Heart right ventricle (tissue), 16 donors: ENCODE results near the gene RFX3. TPM values are rescaled to one million over a fixed set of nuclear protein-coding genes. Genes with fewer than 3 reads are reported as not detected.

Experiments used
- ATAC-seq, 8 donors: fragments of 200-7000 bp; cut with Tn5 transposase; one replicate each; pipeline ENCODE4 v1.9.1; 2020; ENCODE audit warnings: mild to moderate bottlenecking in 8 of 8, moderate library complexity in 8 of 8, moderate number of reproducible peaks in 1 of 8
- DNase-seq, 2 donors: peaks; one replicate each; pipeline ENCODE4 v3.0.0-alpha.2; 2020
- H3K27ac ChIP-seq, 10 donors: fragments of 200-600 bp; sonication (generic) in 2 of 10; one replicate each; pipeline versions ENCODE4 v1.5.0 to v1.8.0; 2020 to 2022; ENCODE audit warnings: mild to moderate bottlenecking in 3 of 10
- H3K27me3 ChIP-seq, 7 donors: fragments of 200-600 bp; one replicate each; pipeline ENCODE4 v1.8.0; 2021 to 2022; ENCODE audit warnings: mild to moderate bottlenecking in 2 of 7
- H3K36me3 ChIP-seq, 9 donors: fragments of 200-600 bp; sonication (generic) in 1 of 9; one replicate each; pipeline versions ENCODE4 v1.5.0 to v1.8.0; 2020 to 2022; ENCODE audit warnings: mild to moderate bottlenecking in 2 of 9
- H3K4me1 ChIP-seq, 9 donors: fragments of 200-600 bp; sonication (generic) in 1 of 9; one replicate each; pipeline versions ENCODE4 v1.5.0 to v1.8.0; 2020 to 2022; ENCODE audit warnings: mild to moderate bottlenecking in 4 of 9
- H3K4me3 ChIP-seq, 10 donors: fragments of 200-600 bp; sonication (generic) in 2 of 10; one replicate each; pipeline versions ENCODE4 v1.5.0 to v1.8.0; 2020 to 2022; ENCODE audit warnings: mild to moderate bottlenecking in 7 of 10, moderate library complexity in 2 of 10
- H3K9me3 ChIP-seq, 11 donors: fragments of 200-600 bp in 10 of 11; sonication (generic) in 2 of 11; one replicate each; pipeline versions ENCODE4 v1.5.0 to v1.8.0; 2013 to 2022; ENCODE audit warnings: mild to moderate bottlenecking in 2 of 11, control low read depth in 1 of 11, moderate library complexity in 1 of 11
- CTCF ChIP-seq, 9 donors: fragments of 200-600 bp; sonication (generic) in 2 of 9; IDR thresholded peaks; one replicate each; pipeline versions ENCODE4 v1.5.0 to v1.8.0; 2021 to 2022; ENCODE audit warnings: antibody characterized with exemption in 9 of 9, mild to moderate bottlenecking in 5 of 9, moderate library complexity in 1 of 9
- WGBS, 2 donors: extraction: QIAGEN DNeasy Blood & Tissue Kit; methylation state at CpG; one replicate each; pipeline ENCODE4 v1.1.7; 2013; ENCODE audit warnings: inconsistent platforms in 1 of 2; 5-methylcytosine and 5-hydroxymethylcytosine counted together
- intact Hi-C, 10 donors: fragments of 100-400 bp; cut with DNase I; formaldehyde crosslinking; loops; one replicate each; pipeline versions ENCODE4 v1.11.1 to v1.14.2; 2022
- polyA plus RNA-seq, 2 donors: library from polyadenylated mRNA; stranded (reverse); fragments of 200-250 nt; gene quantifications; one replicate each; pipeline ENCODE4 v1.2.3, GENCODE V29; 2013
- total RNA-seq, 10 donors: library from RNA; stranded (reverse); fragmentation: NEBNext Ultra II Directional in 3 of 10; extraction: Animal tissue kit (Norgen Biotek cat#: 25700) in 3 of 10; gene quantifications; one replicate each; pipeline versions ENCODE4 v1.2.1 to v1.2.4, GENCODE V29; 2021 to 2023
- donor health status: Arrhythmogenic right ventricular cardiomyopathy.
- donor health status: ischemic (EF 13 %, LVEDD 7.1; RV severe dilation, severe dysfunction).
- donor health status: healthy with polysubstance abuse.
- donor health status: DM: no; HTN: yes; CAD: no.
- donor health status: DM: no; HTN: no; CAD: no.
- donor health status: ischemic (EF 25% LVEDD 6.9; RV normal size, moderate dysfunction).
- donor health status: ischemic (EF 25% LVEDD 5.7; RV mildly dilated, moderate dysfunction).
- donor health status: healthy.
- donor health status: DM: yes; HTN: yes; CAD: no.
- donor health status: Ischemic cardiomyopathy.
- donor health status: ischemic (EF 35%, LVEDD 5.7; RV mildly dilated, moderate dysfunction).
- donor health status: nonischemic (EF 11% LVEDD 7.7; RV severe dilation, severe dysfunction).
- donor health status: DM: yes; HTN: yes; CAD: no.
- donor health status: PGD.
- donor health status: ischemic (EF 29% LVEDD 5.4; RV normal size, mild dysfunction).
- donor health status: nonischemic (EF 23%, LVEDD 6.1; RV moderate dilation, normal function).

Gene RFX3
- total and polyA plus RNA-seq, 12 donors: 0.43 to 5.9 (median 3.5) TPM

GRCh38 chr9:3243683-3244082, 282.1 kb downstream of the RFX3 start:
- intact Hi-C loops: loop anchor here in 5 of 10 donors (5.0 to 10.0 kb wide), 2 partner anchors 199 to 201 kb away; no protein-coding TSS in a partner anchor
- Histone ChIP-seq H3K27me3 (no peaks in the 10 kb centered on the region), H3K9me3 (no peaks in the 10 kb centered on the region), H3K36me3 (peaks cover 0 to 31% (median 4%) of the 10 kb centered on the region in 9 donors), H3K4me3 (no peak overlapping the region), H3K27ac (no peak overlapping the region), H3K4me1 (peaks cover 0 to 18% (median 0%) of the 10 kb centered on the region in 9 donors)
- 86 to 93% methylated on average over 4 of the region's 4 CpGs for WGBS, 2 donors
- DNase-seq (no peak), ATAC-seq (no peak)
- TF ChIP-seq CTCF (IDR thresholded peaks at IDR 0.05): no peak

- DNase-seq (no peak), ATAC-seq (no peak)
- 74 to 76% methylated on average over 3 of the region's 3 CpGs for WGBS, 2 donors
- no peaks in the 10 kb centered on the region for H3K27me3 ChIP-seq
- H3K27ac ChIP-seq: no peak overlapping the region
- no peaks in the 10 kb centered on the region for H3K9me3 ChIP-seq
- no peak for TF ChIP-seq CTCF (IDR thresholded peaks at IDR 0.05)
- no peak overlapping the region for H3K4me3 ChIP-seq
- H3K36me3 ChIP-seq: peaks cover 0 to 7% (median 0%) of the 10 kb centered on the region in 9 donors
- intact Hi-C loops: loop anchor here in 5 of 10 donors (5.0 to 10.0 kb wide), 2 partner anchors 201 to 204 kb away; no protein-coding TSS in a partner anchor
- peaks cover 0 to 18% (median 0%) of the 10 kb centered on the region in 9 donors for H3K4me1 ChIP-seq
These were observed 284.5 kb downstream of the RFX3 start for GRCh38 chr9:3241290-3241689.

- peak; percentile 39 to 87 (median 72) for TF ChIP-seq CTCF (IDR thresholded peaks at IDR 0.05)
- peaks cover 0 to 8% (median 0%) of the 10 kb centered on the region in 9 donors for H3K36me3 ChIP-seq
- H3K9me3 ChIP-seq: no peaks in the 10 kb centered on the region
- H3K4me1 ChIP-seq: peaks cover 0 to 18% (median 0%) of the 10 kb centered on the region in 9 donors
- H3K27ac ChIP-seq: no peak overlapping the region
- no peak overlapping the region for H3K4me3 ChIP-seq
- DNase-seq (peak; percentile 43 to 52), ATAC-seq (peak in 7 of 8 donors; percentile 69 to 87 (median 79))
- H3K27me3 ChIP-seq: no peaks in the 10 kb centered on the region
- intact Hi-C loops: loop anchor here in 5 of 10 donors (5.0 to 10.0 kb wide), 2 partner anchors 202 to 204 kb away; no protein-coding TSS in a partner anchor
- 52 to 59% methylated on average over 3 of the region's 3 CpGs for WGBS, 2 donors
These were observed 285.0 kb downstream of the RFX3 start for GRCh38 chr9:3240656-3241268.

GRCh38 chr9:3239240-3239639, 286.6 kb downstream of the RFX3 start:
- 91 to 97% methylated on average over 4 of the region's 4 CpGs for WGBS, 2 donors
- Histone ChIP-seq H3K27me3 (no peaks in the 10 kb centered on the region), H3K4me3 (no peak overlapping the region), H3K4me1 (peaks cover 0 to 14% (median 0%) of the 10 kb centered on the region in 9 donors), H3K27ac (no peak overlapping the region), H3K36me3 (peaks cover 0 to 13% (median 0%) of the 10 kb centered on the region in 9 donors), H3K9me3 (no peaks in the 10 kb centered on the region)
- ATAC-seq (no peak), DNase-seq (no peak)
- TF ChIP-seq CTCF (IDR thresholded peaks at IDR 0.05): no peak
- intact Hi-C loops: loop anchor here in 1 of 10 donors (10.0 kb wide), 1 partner anchor 206 kb away; no protein-coding TSS in a partner anchor
